Lung (tissue), 12 donors: ENCODE measurements around the gene THSD7A. TPM values are rescaled to one million over a fixed set of nuclear protein-coding genes. Genes with fewer than 3 reads are reported as not detected.
A peak's percentile ranks its signal among the peaks of the same experiment; 100 is the strongest.

Source experiments
- ATAC-seq: fragments of 200-7000 bp; cut with Tn5 transposase; one replicate; pipeline ENCODE4 v1.9.1; 2020; ENCODE audit warnings: moderate number of reproducible peaks; ENCODE audit not compliant: insufficient read depth, low FRiP score
- DNase-seq, 3 donors: peaks; one replicate each; pipeline ENCODE4 v3.0.0-alpha.2; 2013 to 2017
- H3K27ac ChIP-seq, 2 donors: one replicate each; pipeline ENCODE4 v1.5.1; 2013; ENCODE audit warnings: mild to moderate bottlenecking in 2 of 2, moderate library complexity in 2 of 2, control low read depth in 1 of 2, inconsistent platforms in 1 of 2, low read depth in 1 of 2, low read length in 1 of 2
- H3K27me3 ChIP-seq, 3 donors: one replicate each; pipeline ENCODE4 v1.5.1; 2013; ENCODE audit warnings: low read length in 2 of 3; ENCODE audit not compliant: control insufficient read depth in 3 of 3, insufficient read depth in 3 of 3
- H3K36me3 ChIP-seq, 4 donors: one replicate each; pipeline ENCODE4 v1.5.1; 2013; ENCODE audit warnings: low read length in 4 of 4, mild to moderate bottlenecking in 1 of 4, moderate library complexity in 1 of 4; ENCODE audit not compliant: control insufficient read depth in 4 of 4, insufficient read depth in 4 of 4
- H3K4me1 ChIP-seq, 5 donors: one replicate each; pipeline ENCODE4 v1.5.1; 2013; ENCODE audit warnings: low read length in 5 of 5, mild to moderate bottlenecking in 2 of 5, moderate library complexity in 1 of 5; ENCODE audit not compliant: control insufficient read depth in 5 of 5, insufficient read depth in 5 of 5
- H3K4me3 ChIP-seq: one replicate; pipeline ENCODE4 v1.5.1; 2013; ENCODE audit warnings: mild to moderate bottlenecking, control low read depth, moderate library complexity
- H3K9ac ChIP-seq, 2 donors: one replicate each; pipeline ENCODE4 v1.5.1; 2013; ENCODE audit warnings: low read length in 2 of 2, control low read depth in 1 of 2; ENCODE audit not compliant: insufficient read depth in 1 of 2
- H3K9me3 ChIP-seq, 4 donors: one replicate each; pipeline ENCODE4 v1.5.1; 2013; ENCODE audit warnings: low read length in 3 of 4, mild to moderate bottlenecking in 1 of 4, moderate library complexity in 1 of 4; ENCODE audit not compliant: control insufficient read depth in 4 of 4, insufficient read depth in 3 of 4
- CTCF ChIP-seq: IDR thresholded peaks from 2 replicates; pipeline ENCODE4 v1.5.1; 2012; ENCODE audit warnings: mild to moderate bottlenecking; ENCODE audit errors: control extremely low read depth, extremely low read depth
- WGBS, 2 donors: extraction: QIAGEN DNeasy Blood & Tissue Kit; methylation state at CpG; one replicate each; pipeline ENCODE4 v1.1.7; 2013; 5-methylcytosine and 5-hydroxymethylcytosine counted together
- polyA plus RNA-seq, 2 donors: library from polyadenylated mRNA; stranded (reverse); fragments of 200-250 nt; gene quantifications; one replicate each; pipeline ENCODE4 v1.2.1, GENCODE V29; 2013
- total RNA-seq, 2 donors: library from RNA; depleted of rRNA in 1 of 2; stranded (reverse); fragments of >200 nt in 1 of 2; gene quantifications; one replicate each; pipeline ENCODE4 v1.2.1, GENCODE V29; 2014 to 2021
- donor health status: control.
- donor health status: control.
- donor health status: Bipolar disorder and iron deficiency.
- donor health status: healthy.
- donor health status: DM: yes; HTN: yes; CAD: no.

THSD7A gene
- total and polyA plus RNA-seq, 4 donors = 0.53 to 12.1 (median 4.5) TPM

- Histone ChIP-seq H3K27me3 (no peaks in the 10 kb centered on the region), H3K36me3 (peaks cover 0 to under 1% (median 0%) of the 10 kb centered on the region in 4 donors), H3K9me3 (no peaks in the 10 kb centered on the region), H3K4me3 (no peak overlapping the region), H3K4me1 (peaks cover 0 to 24% (median 0%) of the 10 kb centered on the region in 5 donors), H3K27ac (no peak overlapping the region), H3K9ac (no peak overlapping the region)
- ATAC-seq (no peak), DNase-seq (peak in 2 of 3 donors; percentile 70 to 78)
- TF ChIP-seq CTCF = no peak
Measured at GRCh38 chr7:11434366-11434765, 397.6 kb downstream of the THSD7A start.

GRCh38 chr7:11430841-11431240 is 401.2 kb downstream of the THSD7A start:
- Histone ChIP-seq H3K27me3 (no peaks in the 10 kb centered on the region), H3K36me3 (no peaks in the 10 kb centered on the region), H3K4me3 (no peak overlapping the region), H3K27ac (no peak overlapping the region), H3K9me3 (no peaks in the 10 kb centered on the region), H3K9ac (no peak overlapping the region), H3K4me1 (peaks cover 0 to 14% (median 0%) of the 10 kb centered on the region in 5 donors)
- 49 to 82% methylated on average over 1 of the region's 1 CpG for WGBS, 2 donors
- no peak for TF ChIP-seq CTCF
- no peak for ATAC-seq
- DNase-seq = no peak

- no peaks in the 10 kb centered on the region for H3K36me3 ChIP-seq
- H3K9me3 ChIP-seq = no peaks in the 10 kb centered on the region
- WGBS, 2 donors = 32 to 42% methylated on average over 2 of the region's 2 CpGs
- H3K4me1 ChIP-seq = peaks cover 0 to 14% (median 0%) of the 10 kb centered on the region in 5 donors
- H3K9ac ChIP-seq = no peak overlapping the region
- H3K4me3 ChIP-seq = no peak overlapping the region
- no peak for DNase-seq
- no peak for TF ChIP-seq CTCF
- H3K27me3 ChIP-seq = no peaks in the 10 kb centered on the region
- no peak for ATAC-seq
- H3K27ac ChIP-seq = no peak overlapping the region
Measured at GRCh38 chr7:11430112-11430511, 401.9 kb downstream of the THSD7A start.
